Left lung (tissue), 10 donors: Measurements from ENCODE around the gene ASTN2. TPM values are rescaled to one million over a fixed set of nuclear protein-coding genes. Genes with fewer than 3 reads are reported as not detected.

ENCODE experiments used
- ATAC-seq: fragments of 200-7000 bp; cut with Tn5 transposase; one replicate; pipeline ENCODE4 v1.9.1; 2020; ENCODE audit warnings: moderate library complexity
- DNase-seq, 4 donors: peaks; one replicate each; pipeline ENCODE4 v3.0.0-alpha.2; 2013 to 2020
- H3K27ac ChIP-seq, 2 donors: fragments of 200-600 bp; sonication (generic) in 1 of 2; one replicate each; pipeline versions ENCODE4 v1.5.0 to v1.8.0; 2020 to 2021
- H3K27me3 ChIP-seq, 2 donors: fragments of 200-600 bp; sonication (generic) in 1 of 2; one replicate each; pipeline versions ENCODE4 v1.5.0 to v1.8.0; 2020 to 2021
- H3K36me3 ChIP-seq, 2 donors: fragments of 200-600 bp; sonication (generic) in 1 of 2; one replicate each; pipeline versions ENCODE4 v1.5.0 to v1.8.0; 2020 to 2021
- H3K4me1 ChIP-seq, 2 donors: fragments of 200-600 bp; one replicate each; pipeline ENCODE4 v1.8.0; 2021
- H3K4me3 ChIP-seq, 2 donors: fragments of 200-600 bp; sonication (generic) in 1 of 2; one replicate each; pipeline versions ENCODE4 v1.5.0 to v1.8.0; 2020 to 2021; ENCODE audit warnings: mild to moderate bottlenecking in 1 of 2
- H3K9me3 ChIP-seq, 2 donors: fragments of 200-600 bp; sonication (generic) in 1 of 2; one replicate each; pipeline versions ENCODE4 v1.5.0 to v1.8.0; 2020 to 2021
- intact Hi-C, 2 donors: fragments of 100-400 bp; cut with DNase I; formaldehyde crosslinking; loops; one replicate each; pipeline versions ENCODE4 v1.11.2 to v1.14.2; 2022
- polyA plus RNA-seq, 6 donors: library from polyadenylated mRNA; unstranded; fragments of 120-200 nt; gene quantifications; one replicate each; pipeline ENCODE4 v1.2.1, GENCODE V29; 2013; ENCODE audit not compliant: insufficient read length in 6 of 6
- total RNA-seq, 2 donors: library from RNA; stranded (reverse); fragmentation: NEBNext Ultra II Directional; extraction: Animal tissue kit (Norgen Biotek cat#: 25700); gene quantifications; one replicate each; pipeline ENCODE4 v1.2.1, GENCODE V29; 2021
- TF ChIP-seq, protein P1 (sequence below), 2 donors: fragments of 200-600 bp; sonication (generic) in 1 of 2; IDR thresholded peaks; one replicate each; pipeline versions ENCODE4 v1.5.0 to v1.8.0; 2021; ENCODE audit warnings: antibody characterized with exemption in 2 of 2
- donor health status: DM: no; HTN: yes; CAD: no.
- donor health status: DM: no; HTN: no; CAD: no.

The ASTN2 gene
- total and polyA plus RNA-seq, 8 donors: 3.1 to 5.5 (median 4.5) TPM

DNA sequence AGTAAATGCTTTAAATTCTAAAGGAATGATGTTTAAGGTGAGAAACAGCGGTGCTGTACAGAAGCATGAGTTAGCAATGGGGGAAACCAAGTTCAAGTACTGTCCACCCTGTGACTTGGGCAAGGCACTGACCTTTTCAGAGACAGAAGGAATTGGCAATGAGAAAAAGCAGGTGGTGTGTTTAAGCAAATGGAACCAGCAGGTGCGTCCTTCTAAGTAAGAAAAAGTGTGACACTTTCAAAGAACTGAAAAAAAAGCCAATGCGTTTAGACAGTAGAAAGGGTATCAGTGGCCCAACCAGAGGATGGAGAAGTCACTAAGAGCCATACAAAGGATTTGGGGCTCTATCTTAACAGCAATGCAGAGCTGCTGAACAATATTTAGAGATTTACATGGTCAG lies 1010.6 kb downstream of the ASTN2 start:
- Histone ChIP-seq H3K4me1 (no peaks in the 10 kb centered on the region), H3K9me3 (no peaks in the 10 kb centered on the region), H3K4me3 (no peak overlapping the region), H3K27ac (no peak overlapping the region), H3K27me3 (no peaks in the 10 kb centered on the region), H3K36me3 (no peaks in the 10 kb centered on the region)
- TF ChIP-seq, protein P1, sequence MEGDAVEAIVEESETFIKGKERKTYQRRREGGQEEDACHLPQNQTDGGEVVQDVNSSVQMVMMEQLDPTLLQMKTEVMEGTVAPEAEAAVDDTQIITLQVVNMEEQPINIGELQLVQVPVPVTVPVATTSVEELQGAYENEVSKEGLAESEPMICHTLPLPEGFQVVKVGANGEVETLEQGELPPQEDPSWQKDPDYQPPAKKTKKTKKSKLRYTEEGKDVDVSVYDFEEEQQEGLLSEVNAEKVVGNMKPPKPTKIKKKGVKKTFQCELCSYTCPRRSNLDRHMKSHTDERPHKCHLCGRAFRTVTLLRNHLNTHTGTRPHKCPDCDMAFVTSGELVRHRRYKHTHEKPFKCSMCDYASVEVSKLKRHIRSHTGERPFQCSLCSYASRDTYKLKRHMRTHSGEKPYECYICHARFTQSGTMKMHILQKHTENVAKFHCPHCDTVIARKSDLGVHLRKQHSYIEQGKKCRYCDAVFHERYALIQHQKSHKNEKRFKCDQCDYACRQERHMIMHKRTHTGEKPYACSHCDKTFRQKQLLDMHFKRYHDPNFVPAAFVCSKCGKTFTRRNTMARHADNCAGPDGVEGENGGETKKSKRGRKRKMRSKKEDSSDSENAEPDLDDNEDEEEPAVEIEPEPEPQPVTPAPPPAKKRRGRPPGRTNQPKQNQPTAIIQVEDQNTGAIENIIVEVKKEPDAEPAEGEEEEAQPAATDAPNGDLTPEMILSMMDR (IDR thresholded peaks at IDR 0.05): no peak
- ATAC-seq (no peak), DNase-seq (no peak)
- intact Hi-C loops: no loop called here

DNA sequence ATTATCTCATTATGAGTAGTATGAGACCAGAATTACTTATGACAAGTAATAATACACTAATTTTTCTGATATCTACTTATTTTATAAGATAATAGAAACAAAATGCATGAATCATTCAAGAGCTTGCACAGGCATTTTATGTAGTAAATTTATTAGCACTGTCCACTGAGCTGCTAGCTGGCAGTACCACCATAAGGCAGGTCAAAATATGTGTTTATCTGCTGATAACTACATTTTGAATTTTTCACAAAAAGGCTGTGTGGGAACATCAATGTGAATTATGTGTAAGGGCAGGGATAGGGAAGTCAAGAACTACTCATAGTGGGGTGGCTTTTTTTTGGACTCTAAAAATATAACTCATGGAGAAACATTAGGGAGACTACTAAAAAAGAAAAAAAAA lies 1011.7 kb downstream of the ASTN2 start:
- no peaks in the 10 kb centered on the region for H3K27me3 ChIP-seq
- no peaks in the 10 kb centered on the region for H3K4me1 ChIP-seq
- no peak for DNase-seq
- no peak overlapping the region for H3K4me3 ChIP-seq
- no peaks in the 10 kb centered on the region for H3K36me3 ChIP-seq
- intact Hi-C loops: no loop called here
- H3K9me3 ChIP-seq: no peaks in the 10 kb centered on the region
- ATAC-seq: no peak
- TF ChIP-seq, protein P1 (IDR thresholded peaks at IDR 0.05): no peak
- no peak overlapping the region for H3K27ac ChIP-seq

DNA sequence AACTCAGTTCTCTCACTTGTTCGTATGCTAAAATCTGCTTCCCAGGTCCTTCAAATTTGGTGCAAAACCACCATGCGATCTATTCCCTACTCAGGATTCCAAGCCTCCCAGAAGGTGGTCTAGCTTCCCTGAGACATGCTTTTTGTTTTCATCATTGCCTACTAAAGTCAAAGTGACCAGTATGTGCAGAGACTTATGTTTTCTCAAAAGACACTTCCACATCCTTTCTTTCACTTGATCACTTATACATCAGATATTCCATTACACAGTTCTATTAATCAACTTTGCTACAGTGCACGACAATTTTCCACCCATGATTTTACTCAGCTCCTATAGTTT lies 1019.2 kb downstream of the ASTN2 start:
- no peaks in the 10 kb centered on the region for H3K36me3 ChIP-seq
- H3K9me3 ChIP-seq: no peaks in the 10 kb centered on the region
- TF ChIP-seq, protein P1 (IDR thresholded peaks at IDR 0.05): no peak
- no peaks in the 10 kb centered on the region for H3K4me1 ChIP-seq
- DNase-seq: no peak
- H3K27me3 ChIP-seq: no peaks in the 10 kb centered on the region
- ATAC-seq: no peak
- intact Hi-C loops: no loop called here
- no peak overlapping the region for H3K27ac ChIP-seq
- no peak overlapping the region for H3K4me3 ChIP-seq

DNA sequence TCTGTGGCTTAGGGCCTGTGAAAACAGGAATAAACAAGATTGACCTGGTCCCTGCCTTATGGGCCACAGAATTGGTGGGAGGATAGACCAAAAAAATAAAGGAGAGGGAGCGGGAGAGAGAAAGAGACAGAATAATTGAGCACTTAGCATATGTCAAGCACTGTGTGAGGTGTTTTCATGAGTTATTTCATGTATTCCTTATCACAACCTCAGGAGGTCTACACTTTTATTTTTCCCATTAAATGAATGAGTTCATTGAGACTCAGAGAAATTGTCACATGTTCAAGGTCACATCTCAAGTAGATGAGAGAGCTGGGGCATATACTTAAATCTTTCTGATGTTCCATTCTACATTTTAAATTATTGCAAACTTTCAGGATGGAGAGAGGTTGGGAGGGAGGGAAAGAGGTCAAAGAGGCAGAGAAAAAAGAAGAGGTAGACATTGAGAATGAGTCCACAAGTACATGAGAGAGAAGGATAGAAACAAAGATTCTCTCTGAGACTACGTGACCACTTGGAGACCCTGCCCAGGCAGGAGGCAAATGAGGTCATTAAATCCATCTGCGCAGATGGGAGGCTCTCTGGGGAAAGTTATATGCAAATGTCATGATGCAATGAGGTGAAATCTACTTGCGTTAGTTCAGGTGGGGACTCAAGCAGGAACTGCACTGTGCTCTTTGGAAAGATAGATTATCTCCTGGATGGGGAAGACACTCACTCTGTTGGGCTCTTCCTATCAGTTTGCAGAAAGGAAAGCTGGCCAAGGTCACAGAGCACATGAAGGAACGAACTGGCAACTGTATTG lies 1019.8 kb downstream of the ASTN2 start:
- TF ChIP-seq, protein P1 (IDR thresholded peaks at IDR 0.05): no peak
- no peak for DNase-seq
- Histone ChIP-seq H3K27me3 (no peaks in the 10 kb centered on the region), H3K9me3 (no peaks in the 10 kb centered on the region), H3K27ac (no peak overlapping the region), H3K4me3 (no peak overlapping the region), H3K4me1 (no peaks in the 10 kb centered on the region), H3K36me3 (no peaks in the 10 kb centered on the region)
- no peak for ATAC-seq
- intact Hi-C loops: no loop called here

DNA sequence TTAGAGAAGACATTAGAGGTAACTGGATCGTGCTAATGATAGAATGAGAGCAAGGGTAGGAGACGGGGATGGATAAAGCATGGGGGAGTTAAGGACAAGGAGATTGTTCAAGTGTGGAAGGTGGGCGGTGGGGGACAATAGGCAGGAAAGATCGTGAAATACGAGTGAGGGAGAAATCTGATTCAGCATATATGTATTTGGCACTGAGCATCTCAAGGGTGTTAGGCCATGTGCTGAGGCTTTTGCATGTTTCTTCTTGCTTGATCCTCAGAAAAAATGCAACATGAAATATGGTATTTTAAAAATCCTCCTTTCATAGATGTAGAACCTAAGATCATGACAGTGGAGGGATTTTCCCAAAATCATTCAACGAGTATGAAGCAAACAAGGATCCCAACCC lies 1020.8 kb downstream of the ASTN2 start:
- H3K9me3 ChIP-seq: no peaks in the 10 kb centered on the region
- no peaks in the 10 kb centered on the region for H3K27me3 ChIP-seq
- TF ChIP-seq, protein P1 (IDR thresholded peaks at IDR 0.05): no peak
- no peaks in the 10 kb centered on the region for H3K4me1 ChIP-seq
- no peak overlapping the region for H3K27ac ChIP-seq
- DNase-seq: no peak
- no peak for ATAC-seq
- intact Hi-C loops: no loop called here
- no peak overlapping the region for H3K4me3 ChIP-seq
- no peaks in the 10 kb centered on the region for H3K36me3 ChIP-seq
